Stimulated activated naive CD8-positive, alpha-beta T cell treated with anti-CD3 and anti-CD28 coated beads, Interleukin-15, amount 100 ng/mL, for 72 hours (primary cell): ENCODE data around the gene MAP1A.

ENCODE experiments used
- ATAC-seq: fragments of 150-1000 bp; cut with Tn5 transposase; 2 replicates; pipeline ENCODE4 v1.10.0; 2021; ENCODE audit warnings: mild to moderate bottlenecking, moderate library complexity
- DNase-seq, 2 donors: peaks; one replicate each; pipeline ENCODE4 v3.0.0; 2021 to 2022
- H3K27ac Mint-ChIP-seq, 2 donors: one replicate each; pipeline ENCODE4 v1.8.0; 2022; ENCODE audit warnings: mild to moderate bottlenecking in 2 of 2, mixed read lengths in 2 of 2, moderate library complexity in 2 of 2
- H3K27me3 Mint-ChIP-seq: one replicate; pipeline ENCODE4 v1.8.0; 2022; ENCODE audit warnings: mixed read lengths
- H3K4me1 Mint-ChIP-seq: one replicate; pipeline ENCODE4 v1.8.0; 2022; ENCODE audit warnings: mild to moderate bottlenecking, mixed read lengths
- H3K4me3 Mint-ChIP-seq, 2 donors: one replicate each; pipeline ENCODE4 v1.8.0; 2022; ENCODE audit warnings: mild to moderate bottlenecking in 2 of 2, mixed read lengths in 2 of 2, moderate library complexity in 1 of 2
- H3K9me3 Mint-ChIP-seq, 2 donors: one replicate each; pipeline ENCODE4 v1.8.0; 2022; ENCODE audit warnings: mixed read lengths in 2 of 2

MAP1A gene

GRCh38 chr15:43517354-43518196 is at the start of gene MAP1A:
Gene MAP1A (plus strand): TSS chr15:43517608. CDS start chr15:43521474, 3,866 bp downstream.
- DNase-seq (no peak), ATAC-seq (peak; percentile 41)
- H3K27me3 Mint-ChIP-seq: peaks cover 45% of the 10 kb centered on the region
- peaks cover 52% of the 10 kb centered on the region for H3K4me1 Mint-ChIP-seq
- H3K27ac Mint-ChIP-seq: peak within 1 kb of the TSS in 1 of 2 donors; percentile 59
- H3K9me3 Mint-ChIP-seq: no peaks in the 10 kb centered on the region
- H3K4me3 Mint-ChIP-seq: peak within 1 kb of the TSS; percentile 77 to 87

- Mint-ChIP-seq H3K27me3 (no peaks in the 10 kb centered on the region), H3K27ac (peak overlapping the region; percentile 41 to 72), H3K9me3 (no peaks in the 10 kb centered on the region), H3K4me1 (no peaks in the 10 kb centered on the region), H3K4me3 (no peak overlapping the region)
- no peak for DNase-seq
- peak; percentile 31 for ATAC-seq
These were observed 47.5 kb upstream of the MAP1A start for GRCh38 chr15:43469867-43470266.

GRCh38 chr15:43471975-43472374 is 45.4 kb upstream of the MAP1A start:
- ATAC-seq (no peak), DNase-seq (no peak)
- Mint-ChIP-seq H3K4me1 (no peaks in the 10 kb centered on the region), H3K27me3 (no peaks in the 10 kb centered on the region), H3K9me3 (no peaks in the 10 kb centered on the region), H3K27ac (no peak overlapping the region), H3K4me3 (no peak overlapping the region)

GRCh38 chr15:43473885-43474284 is 43.5 kb upstream of the MAP1A start:
- Mint-ChIP-seq H3K4me1 (no peaks in the 10 kb centered on the region), H3K4me3 (no peak overlapping the region), H3K27me3 (no peaks in the 10 kb centered on the region), H3K27ac (no peak overlapping the region), H3K9me3 (no peaks in the 10 kb centered on the region)
- no peak for DNase-seq
- ATAC-seq: no peak

- Mint-ChIP-seq H3K4me3 (no peak overlapping the region), H3K27me3 (no peaks in the 10 kb centered on the region), H3K4me1 (no peaks in the 10 kb centered on the region), H3K27ac (no peak overlapping the region), H3K9me3 (no peaks in the 10 kb centered on the region)
- DNase-seq (no peak), ATAC-seq (no peak)
These were observed 33.9 kb upstream of the MAP1A start for GRCh38 chr15:43483297-43484128.

- DNase-seq (no peak), ATAC-seq (no peak)
- H3K4me1 Mint-ChIP-seq: peaks cover 8% of the 10 kb centered on the region
- H3K9me3 Mint-ChIP-seq: no peaks in the 10 kb centered on the region
- no peak overlapping the region for H3K27ac Mint-ChIP-seq
- no peaks in the 10 kb centered on the region for H3K27me3 Mint-ChIP-seq
- no peak overlapping the region for H3K4me3 Mint-ChIP-seq
These were observed 33.0 kb upstream of the MAP1A start for GRCh38 chr15:43484455-43484854.

- Mint-ChIP-seq H3K4me1 (peaks cover 19% of the 10 kb centered on the region), H3K27ac (no peak overlapping the region), H3K27me3 (no peaks in the 10 kb centered on the region), H3K4me3 (no peak overlapping the region), H3K9me3 (no peaks in the 10 kb centered on the region)
- DNase-seq (no peak), ATAC-seq (no peak)
These were observed 30.0 kb upstream of the MAP1A start for GRCh38 chr15:43487271-43487895.

- Mint-ChIP-seq H3K4me1 (peaks cover 29% of the 10 kb centered on the region), H3K27ac (peak overlapping the region in 1 of 2 donors; percentile 44), H3K4me3 (no peak overlapping the region), H3K9me3 (no peaks in the 10 kb centered on the region), H3K27me3 (no peaks in the 10 kb centered on the region)
- no peak for ATAC-seq
- no peak for DNase-seq
These were observed 28.6 kb upstream of the MAP1A start for GRCh38 chr15:43488790-43489189.

- H3K27ac Mint-ChIP-seq: no peak overlapping the region
- DNase-seq: no peak
- H3K27me3 Mint-ChIP-seq: no peaks in the 10 kb centered on the region
- ATAC-seq: no peak
- H3K4me1 Mint-ChIP-seq: peaks cover 31% of the 10 kb centered on the region
- H3K4me3 Mint-ChIP-seq: no peak overlapping the region
- no peaks in the 10 kb centered on the region for H3K9me3 Mint-ChIP-seq
These were observed 28.2 kb upstream of the MAP1A start for GRCh38 chr15:43489191-43489590.

GRCh38 chr15:43492266-43492665 is 25.1 kb upstream of the MAP1A start:
- peak overlapping the region; percentile 95 to 99 for H3K27ac Mint-ChIP-seq
- no peaks in the 10 kb centered on the region for H3K9me3 Mint-ChIP-seq
- H3K4me1 Mint-ChIP-seq: peaks cover 31% of the 10 kb centered on the region
- DNase-seq (no peak), ATAC-seq (no peak)
- no peaks in the 10 kb centered on the region for H3K27me3 Mint-ChIP-seq
- peak overlapping the region; percentile 88 to 93 for H3K4me3 Mint-ChIP-seq

- Mint-ChIP-seq H3K27ac (peak within 1 kb of the TSS; percentile 95 to 99), H3K4me3 (peak within 1 kb of the TSS; percentile 88 to 93), H3K9me3 (no peaks in the 10 kb centered on the region), H3K4me1 (peaks cover 31% of the 10 kb centered on the region), H3K27me3 (no peaks in the 10 kb centered on the region)
- peak; percentile 91 to 94 for DNase-seq
- ATAC-seq: peak; percentile 100
These were observed 24.5 kb upstream of the MAP1A start, which contains the start of gene TP53BP1 for GRCh38 chr15:43492673-43493601. Gene TP53BP1 (minus strand): TSS chr15:43493156. CDS start chr15:43493043, 113 bp downstream.

- ATAC-seq (no peak), DNase-seq (no peak)
- Mint-ChIP-seq H3K4me1 (peaks cover 29% of the 10 kb centered on the region), H3K4me3 (peak overlapping the region; percentile 88 to 93), H3K27me3 (no peaks in the 10 kb centered on the region), H3K9me3 (no peaks in the 10 kb centered on the region), H3K27ac (peak overlapping the region in 1 of 2 donors; percentile 47)
These were observed 23.5 kb upstream of the MAP1A start for GRCh38 chr15:43493703-43494472.

- no peak overlapping the region for H3K4me3 Mint-ChIP-seq
- H3K27ac Mint-ChIP-seq: no peak overlapping the region
- H3K9me3 Mint-ChIP-seq: no peaks in the 10 kb centered on the region
- H3K4me1 Mint-ChIP-seq: no peaks in the 10 kb centered on the region
- ATAC-seq: no peak
- DNase-seq: no peak
- H3K27me3 Mint-ChIP-seq: no peaks in the 10 kb centered on the region
These were observed 18.4 kb upstream of the MAP1A start for GRCh38 chr15:43498990-43499389.

- no peaks in the 10 kb centered on the region for H3K4me1 Mint-ChIP-seq
- no peaks in the 10 kb centered on the region for H3K9me3 Mint-ChIP-seq
- H3K27ac Mint-ChIP-seq: no peak overlapping the region
- H3K4me3 Mint-ChIP-seq: no peak overlapping the region
- no peaks in the 10 kb centered on the region for H3K27me3 Mint-ChIP-seq
- DNase-seq (no peak), ATAC-seq (no peak)
These were observed 17.8 kb upstream of the MAP1A start for GRCh38 chr15:43499635-43500034.
